NCI-H345 treated with DMSO at 0.1 percent for 48 hours (cell line): ENCODE results near the gene ADRA2A.

Experiments used
- DNase-seq: peaks from one replicate; lab custom pipeline; 2025; ENCODE audit not compliant: unreplicated experiment; lab: John Stamatoyannopoulos, UW

Gene ADRA2A

DNA sequence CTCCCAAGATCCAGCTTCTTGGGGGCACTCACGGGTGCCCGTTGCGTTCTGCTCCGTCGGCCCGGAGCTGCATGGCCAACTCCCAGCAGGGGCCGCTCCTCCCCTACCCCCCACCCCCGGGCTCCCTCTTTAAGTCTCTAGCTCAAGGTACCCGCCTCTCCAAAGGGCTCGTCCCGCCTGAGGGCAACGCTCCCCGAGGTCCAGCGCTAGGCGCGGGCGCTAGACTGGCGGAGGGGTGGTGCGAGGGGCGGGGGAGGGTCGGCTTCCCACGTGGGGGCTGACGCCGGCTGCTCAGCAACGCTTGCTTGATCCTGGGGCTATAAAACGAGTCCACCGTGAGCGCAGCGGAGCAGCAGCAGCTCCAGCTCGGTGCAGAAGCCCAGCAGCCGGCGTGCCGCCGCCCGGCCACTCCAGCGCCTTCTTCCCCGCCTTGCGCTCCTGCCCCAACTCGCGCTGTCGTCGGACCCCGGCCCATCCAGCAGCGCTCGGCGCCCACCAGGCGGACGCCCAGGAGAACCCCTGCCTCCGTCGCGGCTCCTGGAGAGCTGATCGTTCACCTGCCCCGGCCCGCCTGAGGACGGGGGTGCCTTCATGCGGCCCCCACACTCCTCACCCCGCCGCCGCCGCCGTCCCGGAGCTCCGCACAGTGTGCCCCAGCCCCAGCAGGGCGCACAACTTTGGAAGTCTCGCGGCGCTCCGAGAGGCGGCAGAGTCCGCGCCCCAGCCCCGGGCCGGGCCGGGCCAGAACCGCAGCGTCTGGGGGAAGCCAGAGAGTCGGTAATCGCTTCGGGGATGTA is at the start of gene ADRA2A:
Gene ADRA2A, plus strand, starts transcription at position 348 of the 797 bp plus-strand sequence. CDS start 968 bp downstream, outside the sequence.
- peak; percentile 7 for DNase-seq

- no peak for DNase-seq
These were observed 46.6 kb upstream of the ADRA2A start for GRCh38 chr10:111030042-111030750.

- DNase-seq = no peak
These were observed 42.1 kb upstream of the ADRA2A start for GRCh38 chr10:111034598-111035310.

- DNase-seq = no peak
These were observed 41.3 kb upstream of the ADRA2A start for GRCh38 chr10:111035542-111035941.

GRCh38 chr10:111037858-111038257 is 39.0 kb upstream of the ADRA2A start:
- DNase-seq = no peak

GRCh38 chr10:111039522-111039921 is 37.3 kb upstream of the ADRA2A start:
- DNase-seq = no peak

GRCh38 chr10:111057006-111057405 is 19.8 kb upstream of the ADRA2A start:
- DNase-seq = no peak

GRCh38 chr10:111063471-111063870 is 13.4 kb upstream of the ADRA2A start:
- DNase-seq = no peak

DNA sequence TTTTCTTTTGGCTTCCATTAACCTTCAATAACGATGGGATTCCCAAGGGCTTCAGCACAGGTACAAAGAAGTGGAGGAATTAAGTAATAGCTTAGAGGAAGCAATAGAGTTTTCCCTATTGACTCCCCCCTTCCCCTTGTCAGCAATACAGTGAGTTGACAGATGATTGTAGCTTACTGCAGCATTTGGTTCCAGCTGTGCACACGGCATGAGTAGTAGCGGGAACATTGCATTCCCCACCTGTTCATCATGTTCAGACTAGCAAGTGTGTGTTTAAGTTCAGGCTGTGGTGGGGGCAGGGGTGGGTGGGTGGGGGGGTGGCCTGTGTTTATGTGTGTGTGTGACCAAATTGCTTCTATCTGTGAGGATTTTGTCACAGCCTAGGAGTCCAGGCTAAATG is 4.6 kb upstream of the ADRA2A start:
- peak; percentile 43 for DNase-seq

DNA sequence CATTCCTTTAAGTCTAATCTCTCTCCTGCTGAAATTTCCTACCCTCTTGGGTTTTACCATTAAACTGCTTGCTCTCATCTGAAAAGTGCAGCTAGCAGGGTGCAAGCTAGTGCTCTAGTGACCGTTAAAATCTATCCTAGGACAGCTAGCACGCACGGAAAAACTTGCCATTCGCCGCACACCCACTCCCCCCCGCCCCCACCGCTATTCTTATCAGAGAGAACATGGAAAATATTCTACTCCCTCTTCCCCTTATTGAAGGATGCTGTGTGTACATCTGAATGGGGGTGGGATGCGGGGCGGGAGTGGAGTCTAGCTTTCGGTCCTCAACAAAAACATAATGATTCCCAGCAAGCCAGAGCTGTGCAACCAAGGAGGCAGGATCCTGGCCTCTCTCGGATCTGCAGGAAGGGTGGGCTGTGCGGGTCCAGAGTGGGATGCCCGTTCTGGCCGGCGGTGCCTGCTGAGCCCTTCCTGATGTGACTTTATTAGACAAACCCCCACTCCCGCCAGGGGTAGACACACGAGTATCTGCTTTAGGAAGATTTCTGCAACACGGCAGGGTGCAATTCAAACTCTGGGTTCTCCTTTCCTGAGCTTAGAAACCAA is 1.1 kb upstream of the ADRA2A start:
- DNase-seq = no peak

- DNase-seq = peak; percentile 32
These were observed 593 bp upstream of the ADRA2A start for GRCh38 chr10:111076191-111076681.

GRCh38 chr10:111077479-111077784 is 603 bp downstream of the ADRA2A start:
- no peak for DNase-seq

DNA sequence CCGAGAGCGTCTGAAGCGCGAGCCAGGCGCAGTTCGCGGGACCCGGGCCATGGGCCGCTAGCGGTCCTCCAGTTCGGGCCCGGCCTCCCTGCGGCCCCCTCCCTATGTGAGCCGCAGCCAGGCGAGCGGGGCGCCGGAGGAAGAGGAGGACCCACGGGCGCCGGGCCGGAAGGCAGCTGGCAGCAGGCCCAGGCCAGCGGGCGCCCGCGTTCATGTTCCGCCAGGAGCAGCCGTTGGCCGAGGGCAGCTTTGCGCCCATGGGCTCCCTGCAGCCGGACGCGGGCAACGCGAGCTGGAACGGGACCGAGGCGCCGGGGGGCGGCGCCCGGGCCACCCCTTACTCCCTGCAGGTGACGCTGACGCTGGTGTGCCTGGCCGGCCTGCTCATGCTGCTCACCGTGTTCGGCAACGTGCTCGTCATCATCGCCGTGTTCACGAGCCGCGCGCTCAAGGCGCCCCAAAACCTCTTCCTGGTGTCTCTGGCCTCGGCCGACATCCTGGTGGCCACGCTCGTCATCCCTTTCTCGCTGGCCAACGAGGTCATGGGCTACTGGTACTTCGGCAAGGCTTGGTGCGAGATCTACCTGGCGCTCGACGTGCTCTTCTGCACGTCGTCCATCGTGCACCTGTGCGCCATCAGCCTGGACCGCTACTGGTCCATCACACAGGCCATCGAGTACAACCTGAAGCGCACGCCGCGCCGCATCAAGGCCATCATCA is 1.1 kb downstream of the ADRA2A start:
- no peak for DNase-seq

GRCh38 chr10:111078505-111079185 is 1.8 kb downstream of the ADRA2A start:
- no peak for DNase-seq

GRCh38 chr10:111079241-111079760 is 2.5 kb downstream of the ADRA2A start:
- no peak for DNase-seq

DNA sequence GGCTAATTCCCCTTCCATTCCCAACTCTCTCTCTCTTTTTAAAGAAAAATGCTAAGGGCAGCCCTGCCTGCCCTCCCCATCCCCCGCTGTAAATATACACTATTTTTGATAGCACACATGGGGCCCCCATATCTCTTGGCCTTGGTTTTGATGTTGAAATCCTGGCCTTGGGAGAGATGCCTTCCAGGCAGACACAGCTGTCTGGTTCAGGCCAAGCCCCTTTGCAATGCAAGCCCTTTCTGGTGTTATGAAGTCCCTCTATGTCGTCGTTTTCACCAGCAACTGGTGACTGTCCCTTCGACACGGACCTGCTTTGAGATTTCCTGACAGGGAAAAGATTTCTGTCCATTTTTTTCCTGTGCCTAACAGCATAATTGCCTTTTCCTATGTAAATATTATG is 3.0 kb downstream of the ADRA2A start:
- DNase-seq = no peak

DNA sequence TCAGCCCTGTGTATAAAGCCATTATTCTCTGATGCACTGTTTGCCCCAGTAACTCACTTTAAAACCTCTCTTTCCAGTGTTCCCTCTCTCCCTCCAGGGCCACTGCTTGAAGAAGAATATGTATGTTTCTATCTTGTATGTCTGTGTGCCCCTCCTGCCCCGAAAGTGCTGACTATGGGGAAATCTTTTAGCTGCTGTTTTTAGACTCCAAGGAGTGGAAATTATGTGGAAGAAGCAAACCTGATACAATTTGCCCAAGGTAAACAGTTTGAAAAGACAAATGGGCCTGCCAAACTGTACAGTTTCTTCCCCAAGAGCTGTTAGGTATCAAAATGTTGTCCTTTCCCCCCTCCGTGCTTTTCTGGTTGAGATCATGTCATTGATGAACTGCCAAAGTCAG is 3.4 kb downstream of the ADRA2A start:
- no peak for DNase-seq

DNA sequence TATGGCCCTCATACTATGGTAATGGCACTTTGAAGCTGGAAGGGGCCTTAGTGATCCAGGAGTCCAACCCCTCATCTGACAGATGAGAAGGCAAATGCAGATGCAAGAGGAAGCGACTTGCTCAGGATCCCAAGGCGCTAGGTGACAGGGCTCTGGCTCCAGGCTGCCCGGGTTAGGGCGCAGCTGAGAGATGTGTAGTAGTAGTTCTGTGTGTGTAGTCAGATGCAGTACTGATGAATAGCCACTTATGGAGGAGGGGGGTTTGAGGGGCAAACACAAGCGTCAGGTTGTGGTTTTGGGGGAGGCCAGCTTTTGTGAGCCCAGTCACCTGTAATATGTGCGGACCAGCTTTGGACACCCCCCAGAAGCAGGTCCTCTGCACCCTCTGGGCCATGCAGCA is 4.8 kb downstream of the ADRA2A start:
- DNase-seq = no peak

DNA sequence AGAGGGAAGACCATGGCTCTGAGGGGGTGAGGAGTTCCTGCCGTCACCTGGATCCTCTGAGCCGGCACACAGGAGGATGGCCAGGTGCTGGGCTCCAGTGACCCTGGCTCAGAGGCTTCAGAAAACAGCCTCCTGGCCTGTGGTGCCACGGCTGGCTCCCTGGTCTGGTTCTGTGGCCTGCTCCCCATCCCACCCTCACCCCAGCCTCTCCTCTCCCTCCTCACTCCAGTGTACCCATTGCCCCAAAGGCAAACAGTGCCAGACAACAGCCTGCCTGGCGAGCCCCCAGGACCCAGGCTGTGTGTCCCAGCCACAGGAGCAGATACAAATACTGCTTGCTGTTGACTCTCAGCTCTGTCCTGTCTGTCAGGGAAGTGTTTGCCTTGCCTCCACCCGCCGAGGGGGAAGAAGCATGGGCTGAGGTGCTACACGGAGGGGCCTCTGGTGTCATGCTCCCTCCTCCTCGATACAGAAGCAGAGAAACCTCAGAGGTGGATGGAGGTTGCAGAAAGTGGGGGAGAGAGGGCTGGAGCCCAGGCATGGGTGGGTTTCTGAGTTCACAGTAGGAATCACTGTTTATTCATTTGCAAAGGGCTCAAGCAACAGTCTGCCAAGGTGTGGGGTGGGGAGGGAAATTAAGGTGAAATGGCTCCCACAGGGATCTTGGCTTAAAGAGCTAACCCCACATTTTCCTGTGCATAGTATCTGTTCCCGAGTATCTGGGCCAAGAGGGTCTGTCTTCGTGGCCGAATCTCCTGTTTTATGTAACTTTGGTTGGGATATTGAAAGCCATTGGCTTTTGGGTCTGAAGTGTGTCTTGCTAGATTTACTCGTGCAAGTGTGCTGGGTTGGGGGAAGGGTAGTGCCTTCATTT is 5.5 kb downstream of the ADRA2A start:
- no peak for DNase-seq
